Smooth muscle cell (in vitro differentiated cells): ENCODE data around the gene MB. TPM values are rescaled to one million over a fixed set of nuclear protein-coding genes. Genes with fewer than 3 reads are reported as not detected.

Source experiments
- DNase-seq: peaks from one replicate; lab custom pipeline; 2025; ENCODE audit not compliant: unreplicated experiment; lab: John Stamatoyannopoulos, UW
- H2AFZ ChIP-seq: fragments of 200-600 bp; sonication (generic); 2 replicates; pipeline ENCODE4 v1.6.0; 2016; ENCODE audit warnings: antibody characterized with exemption, low read depth, mild to moderate bottlenecking
- H3F3A ChIP-seq: fragments of 200-600 bp; sonication (generic); 2 replicates; pipeline ENCODE4 v1.6.0; 2017; ENCODE audit warnings: antibody characterized with exemption, low read depth
- H3K27ac ChIP-seq: fragments of 200-600 bp; sonication (generic); 2 replicates; pipeline ENCODE4 v1.5.1; 2016; ENCODE audit warnings: low read depth, mild to moderate bottlenecking
- H3K27me3 ChIP-seq: fragments of 200-600 bp; sonication (generic); 2 replicates; pipeline ENCODE4 v1.6.1; 2016; ENCODE audit warnings: low read depth, mild to moderate bottlenecking
- H3K36me3 ChIP-seq: fragments of 200-600 bp; sonication (generic); 2 replicates; pipeline ENCODE4 v1.5.1; 2016; ENCODE audit warnings: low read depth
- H3K4me1 ChIP-seq: fragments of 200-600 bp; sonication (generic); 2 replicates; pipeline ENCODE4 v1.5.1; 2016; ENCODE audit warnings: low read depth
- H3K4me2 ChIP-seq: fragments of 200-600 bp; sonication (generic); 2 replicates; pipeline ENCODE4 v1.6.0; 2016; ENCODE audit warnings: mild to moderate bottlenecking
- H3K4me3 ChIP-seq: fragments of 200-600 bp; sonication (generic); 2 replicates; pipeline ENCODE4 v1.5.1; 2016; ENCODE audit warnings: mild to moderate bottlenecking
- H3K79me2 ChIP-seq: fragments of 200-600 bp; sonication (generic); 2 replicates; pipeline ENCODE4 v1.6.0; 2016; ENCODE audit warnings: low read depth, mild to moderate bottlenecking
- H3K9ac ChIP-seq: fragments of 200-600 bp; sonication (generic); 2 replicates; pipeline ENCODE4 v1.6.0; 2016; ENCODE audit warnings: low read depth
- H3K9me3 ChIP-seq: fragments of 200-600 bp; sonication (generic); replicated peaks from 2 replicates; pipeline ENCODE4 v1.5.1; 2016; ENCODE audit warnings: low read depth
- H4K20me1 ChIP-seq: fragments of 200-600 bp; sonication (generic); 2 replicates; pipeline ENCODE4 v1.6.0; 2016; ENCODE audit warnings: low read depth
- WGBS: methylation state at CpG from one replicate; pipeline ENCODE4 v1.1.7; 2016; ENCODE audit warnings: low lambda C conversion rate; 5-methylcytosine and 5-hydroxymethylcytosine counted together
- polyA plus RNA-seq: library from polyadenylated mRNA; unstranded; fragments of >200 nt; fragmentation: Nextera tagmentation; extraction: Ambion mirVana; gene quantifications from 2 replicates; pipeline ENCODE4 v1.2.1, GENCODE V29; 2016
- total RNA-seq: library from RNA; depleted of rRNA; stranded (reverse); fragments of >200 nt; gene quantifications from 2 replicates; pipeline ENCODE4 v1.2.3, GENCODE V29; 2014
- TF ChIP-seq, protein P1 (sequence below): fragments of 200-600 bp; sonication (generic); IDR thresholded peaks from 2 replicates; pipeline ENCODE4 v1.5.1; 2017; ENCODE audit warnings: borderline replicate concordance, mild to moderate bottlenecking, antibody characterized with exemption; ENCODE audit not compliant: insufficient read depth, poor library complexity, severe bottlenecking

The MB gene
- total and polyA plus RNA-seq, 2 experiments from 2014 or later = 0.53 TPM; not detected in 1

DNA sequence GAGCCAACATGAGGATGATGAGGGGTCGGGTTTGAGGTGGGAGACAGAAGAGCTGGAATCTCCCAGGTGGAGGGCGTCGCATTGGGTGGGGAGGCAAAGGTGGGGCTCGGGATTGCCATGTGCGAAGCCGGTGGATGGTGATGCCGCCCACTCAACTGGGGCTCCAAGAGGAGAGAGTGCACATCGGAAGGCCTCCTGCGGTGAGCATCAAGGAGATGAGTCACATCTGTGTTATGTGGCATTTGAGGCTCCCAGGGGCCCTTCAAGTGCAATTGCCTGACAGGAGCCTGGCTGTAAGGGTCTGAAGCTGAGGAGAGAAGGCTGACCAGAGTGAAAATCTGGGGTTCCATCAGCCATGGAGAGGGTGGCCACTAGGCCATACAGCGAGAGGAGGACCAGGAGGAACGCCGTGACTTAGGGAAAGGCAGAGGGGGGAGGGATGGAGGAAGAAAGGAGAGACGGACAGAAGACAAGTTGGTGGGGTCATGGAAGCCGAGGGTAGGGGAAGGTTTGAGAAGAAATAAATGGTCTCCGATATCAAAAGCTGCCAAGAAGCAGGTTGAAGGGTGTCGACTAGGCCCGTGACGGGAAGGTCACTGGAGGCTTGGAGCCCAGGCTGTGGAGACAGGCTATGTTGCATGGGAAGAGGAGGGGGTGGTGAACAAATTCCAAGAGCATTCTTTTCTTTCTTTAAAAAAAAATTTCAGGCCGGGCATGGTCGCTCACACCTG, 55.2 kb downstream of the MB start:
- H3K4me1 ChIP-seq = peaks cover 3% of the 10 kb centered on the region
- no peaks in the 10 kb centered on the region for H3K27me3 ChIP-seq
- TF ChIP-seq, protein P1, sequence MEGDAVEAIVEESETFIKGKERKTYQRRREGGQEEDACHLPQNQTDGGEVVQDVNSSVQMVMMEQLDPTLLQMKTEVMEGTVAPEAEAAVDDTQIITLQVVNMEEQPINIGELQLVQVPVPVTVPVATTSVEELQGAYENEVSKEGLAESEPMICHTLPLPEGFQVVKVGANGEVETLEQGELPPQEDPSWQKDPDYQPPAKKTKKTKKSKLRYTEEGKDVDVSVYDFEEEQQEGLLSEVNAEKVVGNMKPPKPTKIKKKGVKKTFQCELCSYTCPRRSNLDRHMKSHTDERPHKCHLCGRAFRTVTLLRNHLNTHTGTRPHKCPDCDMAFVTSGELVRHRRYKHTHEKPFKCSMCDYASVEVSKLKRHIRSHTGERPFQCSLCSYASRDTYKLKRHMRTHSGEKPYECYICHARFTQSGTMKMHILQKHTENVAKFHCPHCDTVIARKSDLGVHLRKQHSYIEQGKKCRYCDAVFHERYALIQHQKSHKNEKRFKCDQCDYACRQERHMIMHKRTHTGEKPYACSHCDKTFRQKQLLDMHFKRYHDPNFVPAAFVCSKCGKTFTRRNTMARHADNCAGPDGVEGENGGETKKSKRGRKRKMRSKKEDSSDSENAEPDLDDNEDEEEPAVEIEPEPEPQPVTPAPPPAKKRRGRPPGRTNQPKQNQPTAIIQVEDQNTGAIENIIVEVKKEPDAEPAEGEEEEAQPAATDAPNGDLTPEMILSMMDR = no peak
- H3K4me3 ChIP-seq = no peak overlapping the region
- H3K79me2 ChIP-seq = no peaks in the 10 kb centered on the region
- DNase-seq = no peak
- no peaks in the 10 kb centered on the region for H3K9me3 ChIP-seq
- H3K27ac ChIP-seq = no peak overlapping the region
- no peak overlapping the region for H3K9ac ChIP-seq
- peaks cover 3% of the 10 kb centered on the region for H3F3A ChIP-seq
- WGBS = 41% methylated on average over 20 of the region's 20 CpGs
- no peaks in the 10 kb centered on the region for H3K36me3 ChIP-seq
- peak overlapping the region; percentile 75 for H3K4me2 ChIP-seq
- H2AFZ ChIP-seq = no peak overlapping the region
- H4K20me1 ChIP-seq = no peaks in the 10 kb centered on the region

DNA sequence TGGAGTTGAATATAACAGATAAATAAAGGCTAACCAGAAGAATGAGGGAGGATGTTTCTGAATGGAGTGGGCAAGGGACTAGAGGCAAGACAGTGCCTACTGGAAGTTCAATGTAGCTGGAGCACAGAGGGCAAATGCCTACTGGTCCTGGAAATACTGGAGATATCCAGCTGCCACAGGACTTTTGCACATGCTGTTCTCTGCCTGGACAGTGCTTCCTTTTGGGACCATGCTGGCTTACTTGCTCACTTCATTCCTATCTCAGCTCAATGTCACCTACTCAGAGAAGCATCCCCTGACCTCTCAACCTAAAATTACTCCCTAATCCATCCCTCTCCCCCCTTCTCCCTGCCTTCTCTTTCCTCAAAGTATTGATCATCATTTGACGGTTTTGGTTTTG, 56.3 kb downstream of the MB start:
- no peak overlapping the region for H3K27ac ChIP-seq
- TF ChIP-seq, protein P1 = no peak
- H3K27me3 ChIP-seq = no peaks in the 10 kb centered on the region
- no peaks in the 10 kb centered on the region for H4K20me1 ChIP-seq
- no peak overlapping the region for H3K4me2 ChIP-seq
- WGBS = 100% methylated on average over 1 of the region's 1 CpG
- no peak overlapping the region for H2AFZ ChIP-seq
- no peak overlapping the region for H3K9ac ChIP-seq
- H3F3A ChIP-seq = peaks cover 3% of the 10 kb centered on the region
- no peaks in the 10 kb centered on the region for H3K9me3 ChIP-seq
- no peak for DNase-seq
- no peak overlapping the region for H3K4me3 ChIP-seq
- H3K4me1 ChIP-seq = peaks cover 3% of the 10 kb centered on the region
- H3K79me2 ChIP-seq = no peaks in the 10 kb centered on the region
- no peaks in the 10 kb centered on the region for H3K36me3 ChIP-seq

DNA sequence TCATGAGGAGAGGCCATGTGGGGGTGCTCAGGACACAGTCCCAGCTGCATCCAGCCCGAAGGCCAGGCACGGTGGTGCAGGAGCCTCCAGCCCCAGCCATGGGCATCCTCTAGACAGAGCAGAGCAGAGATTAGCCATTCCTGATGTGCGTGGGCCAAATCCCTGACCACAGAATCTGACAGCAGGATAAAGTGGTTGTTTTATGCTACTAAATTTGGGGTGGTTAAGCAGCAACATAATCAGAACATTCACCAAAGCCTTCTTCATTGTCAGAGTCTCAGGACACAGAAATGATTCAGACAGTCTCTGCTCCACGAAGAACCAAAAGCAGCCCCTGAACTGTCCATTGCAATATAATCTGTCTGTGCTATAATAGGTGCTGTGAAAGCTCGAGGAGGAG, 56.8 kb downstream of the MB start:
- TF ChIP-seq, protein P1 = no peak
- Histone ChIP-seq H3K79me2 (no peaks in the 10 kb centered on the region), H3K4me3 (no peak overlapping the region), H3K27ac (no peak overlapping the region), H3K9me3 (no peaks in the 10 kb centered on the region), H3K9ac (no peak overlapping the region), H3K27me3 (no peaks in the 10 kb centered on the region), H3K4me2 (no peak overlapping the region), H3K4me1 (peaks cover 3% of the 10 kb centered on the region), H3K36me3 (no peaks in the 10 kb centered on the region), H2AFZ (no peak overlapping the region), H3F3A (peaks cover 3% of the 10 kb centered on the region), H4K20me1 (no peaks in the 10 kb centered on the region)
- 51% methylated on average over 5 of the region's 5 CpGs for WGBS
- DNase-seq = no peak
